ENCODE measurements around the gene VRK1.
"Not testable (repeated sequence)": the region's sequence is repeated elsewhere in the genome, so short reads cannot be mapped to it uniquely, and the experiment has no call there.

The VRK1 gene

DNA sequence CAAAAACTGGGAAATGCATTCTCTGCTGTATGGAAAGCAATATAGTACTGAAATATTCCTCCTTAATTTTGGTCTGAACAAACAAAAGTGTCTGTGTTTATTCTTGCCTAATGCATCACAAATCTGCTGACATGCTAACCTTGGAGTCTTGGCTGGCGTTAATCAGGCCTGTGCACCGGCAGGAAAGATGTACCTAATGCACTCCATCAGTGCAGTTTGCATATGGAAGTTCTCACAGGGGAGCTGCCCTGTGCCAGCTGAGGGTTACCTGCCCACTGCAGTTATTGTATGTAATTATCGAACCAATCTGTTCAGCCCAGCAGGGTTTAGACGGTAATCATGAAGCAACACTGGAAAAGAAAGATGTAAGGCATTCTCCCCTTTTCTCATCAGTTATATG lies 76.9 kb downstream of the VRK1 start:
- DNase-seq (ENCODE audit: insufficient read length, low spot score) (no peak), FAIRE-seq (no peak)

DNA sequence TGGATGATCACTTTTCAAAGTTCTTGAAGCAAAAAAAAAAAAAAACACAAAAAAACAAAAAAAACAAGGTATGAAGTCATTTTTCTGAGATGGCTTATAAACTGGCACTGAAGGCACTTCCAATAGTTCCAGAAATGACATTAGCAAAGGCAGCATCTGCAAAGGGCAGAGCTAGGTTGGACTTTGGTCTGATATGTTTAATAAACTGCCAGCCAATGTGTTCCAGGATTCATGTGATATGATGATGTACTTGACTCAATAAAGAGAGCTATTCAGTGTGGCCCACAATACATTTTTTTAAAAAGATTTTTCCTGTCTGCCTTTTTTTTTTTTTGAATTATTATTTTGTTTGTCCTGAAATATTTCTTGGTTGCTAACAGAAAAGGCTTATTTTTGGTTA lies 79.6 kb downstream of the VRK1 start:
- FAIRE-seq (no peak), DNase-seq (ENCODE audit: insufficient read length, low spot score) (no peak)

DNA sequence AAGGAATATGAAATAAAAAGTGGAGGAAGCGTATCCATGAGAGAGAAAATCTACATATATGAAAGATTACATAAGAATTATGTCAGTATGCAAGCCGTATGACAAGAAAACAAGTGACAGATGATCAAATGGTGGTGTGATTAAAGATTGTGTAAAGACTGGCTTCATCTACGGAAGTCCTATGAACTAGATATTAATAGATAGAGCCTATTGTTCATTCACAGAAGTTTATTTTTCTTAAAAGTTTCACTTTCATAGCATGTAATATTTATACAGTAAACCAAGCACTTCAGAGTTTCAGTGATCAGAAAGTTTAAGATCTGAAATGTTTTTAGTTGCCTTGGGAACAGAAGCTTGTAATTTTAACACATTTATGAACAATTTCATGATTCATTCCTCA lies 84.5 kb downstream of the VRK1 start:
- no peak for FAIRE-seq
- no peak for DNase-seq (ENCODE audit: insufficient read length, low spot score)

DNA sequence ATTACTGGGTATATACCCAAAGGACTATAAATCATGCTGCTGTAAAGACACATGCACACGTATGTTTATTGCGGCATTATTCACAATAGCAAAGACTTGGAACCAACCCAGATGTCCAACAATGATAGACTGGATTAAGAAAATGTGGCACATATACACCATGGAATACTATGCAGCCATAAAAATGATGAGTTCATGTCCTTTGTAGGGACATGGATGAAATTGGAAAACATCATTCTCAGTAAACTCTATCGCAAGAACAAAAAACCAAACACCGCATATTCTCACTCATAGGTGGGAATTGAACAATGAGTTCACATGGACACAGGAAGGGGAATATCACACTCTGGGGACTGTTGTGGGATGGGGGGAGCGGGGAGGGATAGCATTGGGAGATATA lies 86.8 kb downstream of the VRK1 start:
- not testable (repeated sequence) for FAIRE-seq; DNase-seq (ENCODE audit: insufficient read length, low spot score)

DNA sequence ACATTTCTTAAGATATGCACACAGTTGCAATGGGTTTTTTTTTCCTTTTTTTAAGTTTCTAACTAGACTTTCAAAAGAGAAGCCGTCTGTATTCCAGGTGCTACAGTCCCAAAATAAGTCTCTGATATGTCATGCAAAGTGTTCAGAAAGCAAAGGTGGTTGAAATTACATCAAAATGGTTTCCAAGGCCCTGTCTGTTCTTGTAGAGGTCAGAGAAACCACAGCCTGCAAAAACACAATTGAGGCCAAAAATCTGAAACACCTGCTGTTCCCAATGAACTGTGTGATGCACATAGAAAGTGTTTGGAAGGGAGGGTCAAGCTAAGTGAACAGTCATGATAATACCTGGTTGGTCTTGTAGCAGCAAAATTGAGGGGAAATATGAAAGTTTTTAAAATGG lies 91.0 kb downstream of the VRK1 start:
- DNase-seq (ENCODE audit: insufficient read length, low spot score) = no peak
- FAIRE-seq = no peak

DNA sequence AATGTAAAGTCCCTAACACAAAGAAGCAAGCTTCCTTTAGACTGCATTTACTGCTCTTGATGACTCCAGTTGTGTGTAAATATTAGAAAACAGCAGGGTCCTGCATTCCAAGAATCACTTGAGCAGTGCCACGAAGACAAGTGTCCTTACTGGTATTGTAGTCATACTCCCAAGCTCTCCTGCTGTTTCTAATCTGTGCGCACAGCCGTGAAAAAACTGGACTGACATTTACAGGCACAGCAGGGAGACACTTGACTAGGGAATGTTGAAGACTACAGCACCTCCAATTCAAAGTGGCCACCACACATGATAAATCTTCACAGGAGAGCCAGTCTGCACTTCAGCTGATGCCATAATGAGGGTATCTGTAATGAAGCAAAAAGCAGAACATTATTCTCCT lies 91.4 kb downstream of the VRK1 start:
- DNase-seq (ENCODE audit: insufficient read length, low spot score) (no peak), FAIRE-seq (no peak)

DNA sequence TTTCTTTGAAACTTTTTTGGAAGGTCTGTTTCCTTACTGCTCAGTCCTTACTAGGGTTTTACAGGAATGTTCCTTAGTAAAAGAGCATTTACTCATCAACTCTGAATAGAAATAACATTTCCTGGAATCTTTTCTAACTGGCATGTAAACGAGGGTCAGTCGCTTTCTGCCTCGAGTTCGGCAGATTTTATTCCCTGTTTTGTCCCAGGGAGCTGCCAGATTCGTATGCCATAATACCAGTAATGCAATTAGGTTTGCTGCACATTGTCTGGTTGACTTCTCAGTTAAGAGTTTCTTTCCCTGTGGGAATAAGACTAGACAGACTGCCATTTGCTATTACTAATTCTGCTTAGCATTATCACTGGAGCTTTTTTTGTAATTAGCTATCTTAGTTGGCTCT lies 91.9 kb downstream of the VRK1 start:
- FAIRE-seq (no peak), DNase-seq (ENCODE audit: insufficient read length, low spot score) (no peak)

DNA sequence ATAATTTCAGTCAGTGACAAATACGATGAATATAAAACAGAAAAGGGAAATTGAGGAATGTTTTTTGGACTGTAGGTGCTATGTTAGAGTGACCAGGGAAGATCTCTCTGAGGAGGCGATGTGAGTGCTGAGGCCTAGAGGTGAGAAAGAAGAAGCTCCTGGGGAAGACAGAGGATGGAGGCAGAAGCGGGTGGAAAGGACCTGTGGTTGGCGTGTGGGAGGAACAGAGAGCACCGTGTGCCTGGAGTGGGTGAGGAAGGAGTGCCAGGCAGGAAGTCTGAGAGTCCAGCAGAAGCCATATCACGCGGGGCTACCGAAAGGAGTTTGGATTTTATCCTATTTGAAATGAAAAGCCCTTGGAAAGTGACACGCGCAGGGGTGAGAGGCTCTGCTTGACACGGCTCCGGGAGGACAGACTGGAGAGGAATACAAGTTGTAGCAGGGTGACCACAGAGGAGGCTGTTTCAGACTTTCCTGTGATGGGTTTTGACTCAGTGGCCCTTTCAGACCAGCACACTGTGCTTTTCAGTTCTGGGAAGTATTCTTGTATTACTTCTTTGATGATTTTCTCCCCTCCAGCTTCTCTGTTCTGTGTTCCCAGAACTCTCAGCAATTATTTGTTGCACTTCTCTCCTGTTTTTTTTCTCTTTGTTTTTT lies 96.9 kb downstream of the VRK1 start:
- DNase-seq (ENCODE audit: insufficient read length, low spot score) (no peak), FAIRE-seq (no peak)

DNA sequence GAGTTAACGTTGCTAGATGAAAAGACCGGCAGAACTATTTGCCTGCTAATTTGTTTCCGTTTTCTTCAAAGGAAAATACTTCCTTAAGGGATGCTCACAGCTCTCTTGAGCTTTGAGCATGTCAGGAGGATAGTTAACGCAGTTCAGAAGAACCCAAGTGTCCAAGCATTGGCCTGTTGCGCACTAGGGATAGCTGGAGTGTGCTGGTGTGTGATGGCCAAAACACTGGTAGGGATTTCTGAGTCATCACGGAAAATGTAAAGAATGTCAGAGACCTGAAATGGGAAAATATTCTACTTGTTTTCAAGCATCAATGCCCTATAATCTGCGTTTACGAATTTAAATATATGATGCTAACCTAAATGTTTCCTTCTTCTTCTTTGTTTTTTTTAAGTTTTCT lies 97.8 kb downstream of the VRK1 start:
- peak; percentile 5 for DNase-seq (ENCODE audit: insufficient read length, low spot score)
- FAIRE-seq = no peak

DNA sequence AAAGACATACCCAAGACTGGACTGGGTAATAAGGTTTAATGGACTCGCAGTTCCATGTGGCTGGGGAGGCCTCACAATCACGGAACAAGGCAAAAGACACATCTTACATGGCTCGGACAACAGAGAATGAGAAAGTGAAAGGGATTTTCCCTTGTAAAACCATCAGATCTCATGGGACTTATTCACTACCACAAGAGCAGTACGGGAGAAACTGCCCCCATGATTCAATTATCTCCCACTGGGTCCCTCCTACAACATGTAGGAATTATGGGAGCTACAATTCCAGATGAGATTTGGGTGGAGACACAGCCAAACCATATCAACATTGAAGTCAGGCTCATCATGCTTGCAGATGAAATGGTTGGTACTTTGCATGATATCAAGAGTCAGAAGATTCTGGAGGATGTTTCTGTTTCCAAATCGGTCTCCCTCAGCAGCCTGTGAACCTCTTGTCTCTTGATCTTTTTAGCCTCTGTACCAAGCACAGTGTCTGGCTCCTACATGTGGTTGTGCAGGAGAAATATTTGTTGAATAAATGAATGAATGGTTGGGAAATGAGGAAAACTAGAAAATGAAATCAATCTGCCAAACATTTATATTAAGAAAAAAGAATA lies 98.6 kb downstream of the VRK1 start:
- FAIRE-seq = no peak
- no peak for DNase-seq (ENCODE audit: insufficient read length, low spot score)

DNA sequence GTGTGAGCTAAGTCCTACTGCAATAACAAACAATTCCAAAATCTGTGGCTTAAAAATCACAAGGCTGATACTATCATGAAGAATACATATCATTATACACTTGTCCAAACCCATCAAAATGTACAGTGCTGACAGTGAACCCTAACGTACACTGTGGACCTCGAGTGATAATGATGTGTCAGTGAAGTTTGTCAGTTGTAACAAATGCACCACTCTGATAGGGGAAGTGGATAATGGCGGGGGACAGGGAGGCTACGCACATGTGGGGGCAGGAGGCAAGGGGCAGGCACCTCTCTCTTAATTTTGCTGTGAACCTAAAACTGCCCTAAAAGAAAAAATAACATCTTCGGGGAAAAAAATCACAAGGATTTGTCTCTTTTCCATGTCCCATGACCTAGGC lies 100.0 kb downstream of the VRK1 start:
- FAIRE-seq (peak; percentile 20), DNase-seq (ENCODE audit: insufficient read length, low spot score) (no peak)

DNA sequence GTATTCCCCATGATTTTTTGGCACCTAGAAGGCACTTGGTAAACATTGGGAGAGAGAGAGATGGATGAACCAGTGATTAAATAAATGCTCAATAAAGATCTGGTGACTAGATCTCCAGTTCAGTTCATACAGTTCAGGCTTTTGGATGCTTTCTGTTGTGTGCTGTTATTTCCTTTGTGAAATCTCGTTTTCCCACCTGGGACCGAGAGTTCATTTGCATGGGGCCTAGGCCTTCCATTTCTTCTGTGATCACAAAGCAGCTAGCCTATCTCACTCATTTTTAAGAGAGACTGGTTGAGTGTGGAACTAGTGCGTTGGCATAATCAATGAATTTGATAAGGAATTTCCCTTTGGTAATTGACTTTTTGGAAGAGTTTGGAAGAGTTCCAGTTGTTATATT lies 104.0 kb downstream of the VRK1 start:
- no peak for FAIRE-seq
- DNase-seq (ENCODE audit: insufficient read length, low spot score) = no peak

DNA sequence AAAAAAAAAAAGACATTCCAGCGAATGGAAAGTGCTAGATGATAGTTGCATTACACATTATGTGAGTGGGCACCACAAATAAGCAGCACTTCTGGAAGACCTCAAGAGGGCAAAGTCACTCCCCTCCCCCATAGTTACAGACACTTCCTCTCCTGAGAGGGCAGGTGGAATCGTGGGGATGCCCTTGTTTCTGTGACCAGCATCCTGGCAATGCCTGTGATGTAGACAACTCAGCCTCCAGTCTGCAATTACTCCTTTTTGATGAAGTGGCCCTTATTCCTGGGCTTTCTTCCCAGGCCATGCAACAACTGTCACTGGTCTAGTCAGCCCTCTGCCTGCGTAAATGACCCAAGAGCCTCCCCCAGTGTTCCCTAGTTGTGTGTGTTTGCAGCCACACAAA lies 104.8 kb downstream of the VRK1 start:
- FAIRE-seq (no peak), DNase-seq (ENCODE audit: insufficient read length, low spot score) (no peak)

DNA sequence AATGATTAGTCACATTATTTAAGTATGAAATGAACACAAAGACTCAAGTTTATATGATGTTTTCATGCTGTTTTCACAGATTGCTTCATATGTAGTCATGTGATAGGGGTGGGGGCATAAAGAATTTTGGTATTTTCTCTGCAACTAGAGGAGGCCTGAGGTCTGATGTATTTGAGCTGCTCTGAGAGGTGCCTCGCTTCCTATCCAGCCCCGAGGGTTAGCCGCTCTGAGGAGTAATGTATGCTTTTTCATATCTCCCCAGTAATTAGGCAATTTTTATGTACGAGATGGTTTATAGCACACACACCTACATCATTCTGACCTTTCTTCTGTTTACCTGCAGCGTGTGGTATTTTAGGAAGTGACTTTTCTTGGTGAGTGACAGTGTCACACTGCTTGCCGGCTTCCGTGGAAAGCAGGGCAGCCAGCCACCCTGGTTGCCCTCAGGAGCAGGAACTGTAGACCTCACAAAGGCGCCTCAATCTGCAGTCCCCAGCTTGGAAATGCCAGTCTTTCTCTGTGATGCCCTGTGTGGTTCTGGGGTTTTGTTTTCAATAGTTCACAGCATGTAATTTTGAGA lies 106.4 kb downstream of the VRK1 start:
- FAIRE-seq (no peak), DNase-seq (ENCODE audit: insufficient read length, low spot score) (no peak)

DNA sequence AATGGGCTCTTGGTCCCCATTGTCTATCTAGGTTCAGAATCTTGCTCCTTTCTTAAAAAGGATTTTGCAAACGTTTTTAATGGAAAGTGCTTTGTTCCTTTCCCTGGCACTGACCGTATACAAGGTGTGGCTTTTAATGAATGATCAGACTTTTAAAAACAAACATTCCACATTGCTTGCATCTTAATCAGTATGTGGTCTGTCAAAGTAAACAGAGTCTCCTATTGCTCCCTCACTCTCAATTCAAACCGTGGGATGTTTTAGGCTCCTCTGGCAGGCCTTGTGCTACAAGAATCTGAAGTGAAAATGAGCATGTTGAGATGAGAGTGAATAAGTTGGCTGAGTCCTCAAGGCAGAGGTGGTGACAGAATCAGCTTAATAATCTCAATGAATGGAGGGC lies 107.0 kb downstream of the VRK1 start:
- DNase-seq (ENCODE audit: insufficient read length, low spot score) (no peak), FAIRE-seq (no peak)

DNA sequence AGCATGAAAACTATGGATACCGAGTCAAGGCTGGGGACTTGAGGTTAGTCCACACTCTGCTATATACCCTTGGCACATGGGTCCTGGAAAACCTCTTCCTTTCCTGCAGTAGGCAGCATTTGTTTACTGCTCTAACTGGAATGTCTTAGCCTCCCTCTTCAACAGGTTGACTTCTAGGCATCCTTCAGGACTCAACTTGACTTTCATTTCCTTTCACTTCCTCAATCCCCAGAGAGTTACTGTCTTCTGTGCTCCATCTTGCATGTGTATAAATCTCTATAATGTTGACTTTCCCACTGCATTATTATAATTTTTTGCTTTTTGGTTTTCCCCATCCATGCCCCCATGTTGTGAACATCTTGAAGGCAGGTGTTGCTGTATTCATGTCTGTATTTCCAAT lies 107.9 kb downstream of the VRK1 start:
- DNase-seq (ENCODE audit: insufficient read length, low spot score) (no peak), FAIRE-seq (no peak)

DNA sequence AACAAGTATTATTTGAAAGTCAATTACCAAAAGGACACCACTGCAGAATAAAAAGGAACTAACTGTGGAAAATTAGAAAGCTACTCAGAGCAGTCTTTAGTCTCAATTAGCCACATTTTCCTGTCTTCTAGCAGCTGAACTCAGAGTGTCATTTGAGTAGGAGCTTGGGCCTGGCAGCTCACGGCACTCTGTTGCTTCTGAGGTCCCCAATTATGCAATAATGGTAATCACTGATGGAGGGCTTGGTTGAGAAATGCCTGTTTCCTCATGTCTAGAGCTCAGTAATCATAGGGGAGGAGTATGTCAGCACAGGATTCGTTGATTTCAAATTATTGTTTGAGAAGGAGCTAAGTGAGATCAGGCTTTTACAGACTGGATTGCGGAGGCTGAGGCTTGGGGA lies 108.6 kb downstream of the VRK1 start:
- DNase-seq (ENCODE audit: insufficient read length, low spot score) = no peak

DNA sequence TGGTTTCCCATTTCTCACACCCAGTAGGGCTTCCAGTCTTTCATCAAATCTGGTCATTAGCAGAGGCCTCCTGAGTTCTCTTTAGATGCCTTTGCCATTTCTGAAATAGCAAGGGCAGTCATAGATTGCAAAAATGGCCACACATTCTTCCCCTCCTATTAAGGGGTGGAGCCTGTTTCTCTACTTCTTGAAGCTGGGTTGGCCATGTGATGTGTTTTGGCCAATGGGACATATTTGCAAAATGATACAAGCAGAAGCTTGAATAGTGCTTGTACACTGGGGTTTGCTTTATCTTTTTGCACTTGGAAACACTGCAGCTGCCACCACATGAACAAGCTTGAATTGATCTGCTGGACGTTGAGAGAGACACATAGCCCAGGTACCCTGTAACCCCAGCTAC lies 109.3 kb downstream of the VRK1 start:
- FAIRE-seq = no peak
- DNase-seq (ENCODE audit: insufficient read length, low spot score) = no peak

More for the DNA sequence above, 108.6 kb downstream of the VRK1 start:
- no peak for FAIRE-seq

DNA sequence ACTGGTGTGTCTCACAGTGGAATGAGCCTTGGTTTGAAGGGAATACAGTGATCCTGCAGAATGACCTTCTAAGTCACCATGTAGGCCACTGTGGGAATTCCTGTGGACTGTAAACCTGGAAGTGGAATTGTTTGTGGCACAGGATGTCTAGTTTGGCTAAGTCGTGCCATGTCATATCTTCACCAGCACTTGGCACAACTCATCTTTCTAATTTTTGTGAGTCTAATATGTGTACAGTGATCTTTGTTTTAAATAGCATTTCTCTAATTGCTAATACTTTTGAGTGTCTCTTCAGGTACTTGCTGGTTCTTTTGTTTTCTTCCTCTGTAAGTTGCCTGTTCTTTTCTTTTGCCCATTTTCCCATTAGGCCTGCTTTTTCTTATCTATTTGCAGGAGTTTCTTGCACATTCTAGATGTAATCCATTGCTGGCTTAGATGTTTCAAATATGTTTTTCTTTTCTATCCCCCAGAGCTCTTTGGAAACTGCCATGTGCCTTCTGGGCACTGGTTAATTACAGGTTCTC lies 112.7 kb downstream of the VRK1 start:
- FAIRE-seq = no peak
- no peak for DNase-seq (ENCODE audit: insufficient read length, low spot score)

DNA sequence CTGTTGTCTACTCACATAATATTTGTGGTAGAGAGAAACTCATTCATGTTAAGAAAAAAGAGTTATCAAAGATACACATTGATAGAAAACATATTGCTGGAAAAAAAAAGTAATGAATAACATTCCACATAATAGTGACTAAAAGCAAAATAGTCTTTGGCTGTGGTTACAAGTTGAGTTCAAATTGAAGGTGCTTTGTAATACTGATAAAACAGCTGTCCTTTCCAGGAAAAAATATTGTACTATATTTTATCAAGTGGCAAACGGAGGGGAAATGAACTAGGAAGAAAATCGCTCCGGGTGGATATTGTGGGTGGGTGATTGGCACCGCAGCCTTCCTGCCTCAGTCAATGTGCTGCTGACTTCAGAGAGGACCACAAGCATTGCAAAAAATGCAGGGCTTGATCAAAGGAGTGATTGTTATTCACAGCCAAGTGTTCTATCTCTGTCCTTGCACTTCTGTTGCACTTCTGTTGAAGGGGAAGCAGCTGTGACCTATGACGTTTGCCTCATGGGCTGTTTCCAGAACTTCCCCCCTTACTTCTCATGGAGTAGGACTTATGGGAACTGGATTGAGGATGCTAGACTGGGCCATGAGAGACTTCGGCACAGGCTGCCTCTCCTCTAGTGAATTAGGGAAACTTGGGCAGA lies 114.4 kb downstream of the VRK1 start:
- no peak for FAIRE-seq
- no peak for DNase-seq (ENCODE audit: insufficient read length, low spot score)

DNA sequence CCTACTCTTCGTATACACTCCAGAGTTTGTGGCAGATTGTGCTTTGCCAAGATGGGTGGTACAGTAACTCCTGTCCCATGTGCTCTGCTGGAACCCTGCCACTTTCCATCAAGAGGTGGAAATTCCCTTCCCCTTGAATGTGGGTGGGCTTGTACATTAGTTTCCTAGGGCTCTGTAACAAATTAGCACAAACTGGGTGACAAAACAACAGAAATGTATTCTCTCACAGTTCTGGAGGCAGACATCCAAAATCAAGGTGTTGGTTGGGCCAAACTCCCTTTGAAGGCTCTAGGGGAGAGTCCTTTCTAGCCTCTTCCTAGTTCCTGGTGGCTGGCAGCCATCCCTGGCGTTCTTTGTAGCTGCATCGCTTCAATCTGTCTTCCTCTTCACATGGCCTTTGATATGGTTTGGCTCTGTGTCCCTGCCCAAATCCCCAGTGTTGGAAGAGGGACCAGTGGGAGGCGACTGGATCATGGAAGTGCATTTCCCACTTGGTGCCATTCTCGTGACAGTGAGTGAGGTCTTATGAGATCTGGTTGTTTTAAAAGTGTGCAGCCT lies 117.5 kb downstream of the VRK1 start:
- DNase-seq (ENCODE audit: insufficient read length, low spot score) (no peak), FAIRE-seq (no peak)

Data from HTR-8/SVneo (cell line).